ENCODE results near the gene ADISSP.

The ADISSP gene

GRCh38 chr20:3739926-3740451 lies 27.6 kb downstream of the ADISSP start:
- in situ Hi-C loops (cut with MboI; ENCODE audit: low sequenced_read_pairs), result no loop called here

DNA sequence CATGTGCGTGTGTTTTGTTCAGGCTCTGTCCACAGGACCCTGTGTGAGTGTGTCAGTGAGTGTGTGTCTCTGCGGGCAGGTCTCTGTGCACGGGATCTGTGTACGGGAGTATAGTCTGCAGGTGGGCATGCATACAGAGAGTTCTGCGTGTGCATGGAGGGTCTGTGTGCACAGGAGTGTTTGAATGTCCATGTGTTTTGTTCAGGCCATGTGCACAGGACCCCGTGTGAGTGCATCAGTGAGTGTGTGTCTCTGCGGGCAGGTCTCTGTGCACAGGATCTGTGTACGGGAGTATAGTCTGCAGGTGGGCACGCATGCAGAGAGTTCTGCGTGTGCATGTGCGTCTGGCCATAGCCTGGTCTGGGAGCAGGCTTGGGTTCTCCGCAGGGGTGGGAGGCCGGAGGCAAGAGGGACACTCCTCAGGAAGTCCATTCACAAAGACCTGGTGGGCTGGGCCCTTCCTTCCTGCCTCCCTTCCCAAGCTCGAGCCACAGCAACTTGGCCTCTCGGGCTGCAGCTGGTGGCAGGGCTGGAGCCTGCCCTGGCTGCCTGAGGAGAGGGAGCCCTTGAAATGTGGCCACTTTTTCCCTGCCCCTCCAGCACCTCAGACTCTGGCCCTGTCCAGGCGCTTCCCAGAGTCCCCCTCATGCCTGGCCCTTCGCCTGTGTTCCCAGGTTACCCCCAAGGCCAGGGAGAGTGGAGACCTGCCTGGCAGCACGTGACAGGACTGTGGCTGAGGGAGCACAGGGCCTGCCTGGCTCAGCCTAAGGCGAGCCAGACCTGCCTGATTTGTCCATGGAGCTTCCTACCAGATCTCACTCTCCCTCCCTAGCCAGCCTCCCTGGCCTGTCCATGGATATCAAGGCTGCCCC lies 28.3 kb downstream of the ADISSP start:
- in situ Hi-C loops (cut with MboI; ENCODE audit: low sequenced_read_pairs), result no loop called here

GRCh38 chr20:3738111-3739053 lies 29.2 kb downstream of the ADISSP start:
- in situ Hi-C loops (cut with MboI; ENCODE audit: low sequenced_read_pairs), result no loop called here

GRCh38 chr20:3735768-3736167 lies 31.8 kb downstream of the ADISSP start:
- in situ Hi-C loops (cut with MboI; ENCODE audit: low sequenced_read_pairs), result no loop called here

DNA sequence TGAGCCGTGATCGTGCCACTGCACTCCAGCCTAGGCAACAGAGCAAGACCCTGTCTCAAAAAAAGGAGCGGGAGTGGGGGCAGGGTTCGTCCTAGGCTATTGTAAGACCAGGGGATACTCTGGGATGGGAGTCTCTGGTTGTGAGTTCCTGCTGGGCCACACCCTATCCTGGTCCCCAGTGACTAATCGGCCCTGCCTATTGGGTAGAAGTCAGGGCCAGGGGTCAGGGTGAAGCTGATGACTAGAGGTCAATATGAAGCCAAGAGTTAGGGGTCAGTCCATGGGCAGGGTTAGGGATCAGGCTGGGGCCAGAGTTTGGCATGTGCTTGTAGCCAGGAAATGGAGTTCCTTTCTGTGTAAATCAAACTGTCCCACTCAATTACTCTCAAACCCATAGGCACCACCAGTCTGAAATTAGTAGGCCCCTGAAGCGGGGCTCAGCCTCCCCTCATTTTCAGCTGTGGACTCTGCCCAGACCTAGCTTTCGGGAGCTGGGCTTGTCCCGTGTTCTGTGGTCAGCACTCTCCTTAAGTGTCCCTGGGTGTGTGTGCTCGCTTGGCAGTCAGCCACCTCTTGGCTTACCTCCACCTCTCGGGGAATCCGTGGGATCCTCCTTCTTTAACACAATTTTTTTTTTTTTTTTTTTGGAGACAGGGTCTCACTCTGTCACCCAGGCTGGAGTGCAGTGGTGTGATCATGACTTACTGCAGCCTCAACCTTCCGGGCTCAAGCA lies 33.3 kb downstream of the ADISSP start:
- in situ Hi-C loops (cut with MboI; ENCODE audit: low sequenced_read_pairs), result no loop called here

- in situ Hi-C loops (cut with MboI; ENCODE audit: low sequenced_read_pairs), result no loop called here
These were observed 34.2 kb downstream of the ADISSP start for GRCh38 chr20:3733119-3733995.

DNA sequence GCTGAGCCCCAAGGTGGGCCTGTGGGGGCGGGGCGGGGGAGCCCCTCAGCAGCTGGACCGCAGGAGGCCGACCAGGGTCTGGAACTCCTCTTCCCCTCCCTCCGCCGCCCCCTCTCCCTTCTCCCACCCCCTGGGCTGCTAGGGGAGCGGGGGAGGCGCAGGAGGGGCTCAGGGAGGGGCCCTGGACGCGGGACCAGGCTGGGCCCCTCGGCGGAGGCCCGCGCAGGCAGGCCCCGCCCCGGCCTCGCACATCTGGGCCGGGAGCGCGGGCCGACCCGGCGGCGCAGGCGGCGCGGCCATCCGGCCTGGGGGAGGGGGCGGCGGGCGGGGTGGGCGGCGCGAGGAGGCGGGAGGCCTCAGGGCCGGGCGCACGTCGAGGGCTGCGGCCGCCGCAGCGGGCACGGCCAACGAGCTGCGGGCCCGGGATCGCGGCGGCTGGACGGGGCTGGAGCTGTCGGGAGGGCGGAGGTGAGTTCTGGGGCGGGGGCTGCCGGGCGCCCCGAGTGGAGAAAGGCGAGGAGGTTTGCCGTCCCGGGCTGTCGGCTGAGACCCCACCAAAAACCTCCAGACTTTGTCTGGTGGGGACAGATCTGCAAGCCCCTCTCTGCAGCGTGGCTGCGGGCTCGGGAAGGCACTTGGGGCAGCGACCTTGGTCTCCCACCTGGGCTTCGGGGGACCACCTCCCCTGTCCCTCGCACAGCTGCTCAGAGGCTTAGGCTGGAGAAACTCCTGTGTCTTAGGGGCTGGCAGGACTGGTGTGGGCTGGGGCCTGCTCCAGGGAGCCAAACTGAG lies 35.0 kb downstream of the ADISSP start, which contains the start of gene HSPA12B:
Gene HSPA12B, plus strand, starts transcription at position 359 of the 792 bp plus-strand sequence. CDS start 5,990 bp downstream, outside the sequence.
- in situ Hi-C loops (cut with MboI; ENCODE audit: low sequenced_read_pairs), result no loop called here

- in situ Hi-C loops (cut with MboI; ENCODE audit: low sequenced_read_pairs), result no loop called here
These were observed 35.6 kb downstream of the ADISSP start for GRCh38 chr20:3731944-3732326.

- in situ Hi-C loops (cut with MboI; ENCODE audit: low sequenced_read_pairs), result no loop called here
These were observed 36.5 kb downstream of the ADISSP start for GRCh38 chr20:3730803-3731672.

- in situ Hi-C loops (cut with MboI; ENCODE audit: low sequenced_read_pairs), result no loop called here
These were observed 37.6 kb downstream of the ADISSP start for GRCh38 chr20:3729811-3730540.

DNA sequence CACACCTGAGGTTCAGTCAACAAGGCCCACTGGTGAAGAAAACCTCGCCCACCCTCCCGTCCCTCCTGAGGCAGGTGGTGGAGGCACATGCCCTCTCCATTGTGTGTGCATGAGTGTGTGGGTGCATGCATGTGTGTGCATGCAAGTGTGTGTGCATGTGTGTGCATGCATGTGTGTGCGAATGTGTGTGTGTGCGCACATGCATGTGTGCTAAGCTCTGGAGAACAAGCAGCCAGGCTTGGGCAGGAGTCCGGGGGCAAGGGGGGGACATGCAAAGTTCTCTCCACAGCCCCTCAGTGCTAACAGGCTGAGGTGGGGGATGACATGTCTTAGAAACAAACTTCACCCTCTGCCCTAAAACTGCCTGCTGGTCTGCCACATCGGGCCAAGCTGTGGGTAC lies 38.2 kb downstream of the ADISSP start:
- in situ Hi-C loops (cut with MboI; ENCODE audit: low sequenced_read_pairs), result no loop called here

DNA sequence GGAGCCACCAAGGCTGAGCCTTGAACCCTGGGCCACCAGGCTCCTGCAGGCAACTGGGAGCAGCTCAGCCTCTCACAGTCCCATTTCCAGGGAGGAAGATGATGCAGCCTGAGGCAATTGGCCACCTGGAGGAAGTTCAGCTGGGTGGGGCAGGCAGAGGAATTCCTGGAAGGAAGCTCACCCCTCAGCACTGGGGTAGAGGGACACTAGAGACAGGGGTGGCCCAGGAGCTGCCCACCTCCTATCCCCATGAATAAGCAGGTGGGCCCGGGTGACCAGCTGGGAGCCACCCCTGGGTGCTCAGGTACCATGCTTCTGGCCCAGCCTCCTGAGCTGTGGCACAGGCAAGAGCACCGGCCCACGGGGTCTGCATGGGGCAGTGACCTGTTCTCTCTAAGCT lies 38.7 kb downstream of the ADISSP start:
- in situ Hi-C loops (cut with MboI; ENCODE audit: low sequenced_read_pairs), result no loop called here

- in situ Hi-C loops (cut with MboI; ENCODE audit: low sequenced_read_pairs), result no loop called here
These were observed 39.2 kb downstream of the ADISSP start for GRCh38 chr20:3728354-3728753.

DNA sequence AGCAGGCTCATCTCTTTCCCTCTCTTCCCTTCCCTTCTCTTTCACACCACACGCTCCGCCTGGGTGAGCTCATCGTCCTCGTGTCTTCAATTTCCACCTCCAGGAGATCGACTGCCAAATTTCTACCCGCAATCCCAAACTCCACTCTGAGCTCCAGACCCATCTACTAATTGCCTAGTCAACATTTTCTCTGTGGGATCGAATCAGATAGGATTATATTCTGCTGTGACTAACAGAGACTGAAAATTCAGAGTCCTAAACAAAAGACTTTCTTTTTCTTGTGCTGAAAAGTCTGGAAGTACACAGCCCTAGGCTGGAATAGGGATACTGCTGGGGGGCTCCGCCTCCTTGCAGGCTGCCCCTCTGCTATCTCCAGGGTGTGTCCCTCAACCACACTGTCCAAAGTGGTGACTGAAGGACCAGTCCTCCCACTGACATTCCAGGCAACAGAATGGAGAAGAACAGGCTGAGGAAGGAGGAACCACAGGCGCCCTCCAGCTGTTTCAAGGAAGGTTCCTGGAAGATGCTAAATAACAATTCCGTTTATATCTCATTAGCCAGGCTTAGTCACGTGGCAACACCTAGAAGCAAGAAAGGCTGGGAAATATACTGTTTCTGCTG lies 40.0 kb downstream of the ADISSP start:
- in situ Hi-C loops (cut with MboI; ENCODE audit: low sequenced_read_pairs), result no loop called here

DNA sequence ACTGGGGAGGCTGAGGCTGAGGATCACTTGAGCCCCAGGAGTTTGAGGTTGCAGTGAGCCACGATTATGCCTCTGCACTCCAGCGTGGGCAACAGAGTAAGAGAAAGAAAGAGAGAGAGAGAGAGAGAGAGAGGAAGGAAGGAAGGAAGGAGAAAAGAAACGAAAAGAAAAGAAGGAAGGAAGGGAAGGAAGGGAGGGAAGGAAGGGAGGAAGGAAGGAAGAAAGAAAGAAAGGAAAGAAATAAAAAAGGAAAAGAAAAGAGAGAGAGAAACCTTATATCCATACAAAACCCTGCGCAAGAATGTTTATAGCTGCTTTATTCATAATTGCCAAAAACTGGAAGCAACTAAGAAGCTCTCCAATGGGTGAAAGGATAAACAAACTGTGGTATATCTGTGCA lies 43.2 kb downstream of the ADISSP start:
- in situ Hi-C loops (cut with MboI; ENCODE audit: low sequenced_read_pairs), result no loop called here

DNA sequence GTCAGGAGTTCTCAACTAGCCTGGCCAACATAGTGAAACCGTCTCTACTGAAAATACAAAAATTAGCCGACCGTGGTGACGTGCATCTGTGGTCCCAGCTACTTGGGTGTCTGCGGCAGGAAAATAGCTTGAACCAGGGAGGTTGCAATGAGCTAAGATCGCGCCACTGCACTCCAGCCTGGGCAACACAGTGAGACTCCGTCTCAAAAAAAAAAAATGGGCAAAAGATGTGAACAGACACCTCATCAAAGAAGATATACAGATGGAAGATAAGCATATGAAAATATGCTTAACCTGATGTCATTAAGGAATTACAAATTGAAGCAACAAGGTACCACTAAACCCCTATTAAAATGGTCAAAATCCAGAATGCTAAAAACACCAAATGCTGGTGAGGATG lies 44.3 kb downstream of the ADISSP start:
- in situ Hi-C loops (cut with MboI; ENCODE audit: low sequenced_read_pairs), result no loop called here

DNA sequence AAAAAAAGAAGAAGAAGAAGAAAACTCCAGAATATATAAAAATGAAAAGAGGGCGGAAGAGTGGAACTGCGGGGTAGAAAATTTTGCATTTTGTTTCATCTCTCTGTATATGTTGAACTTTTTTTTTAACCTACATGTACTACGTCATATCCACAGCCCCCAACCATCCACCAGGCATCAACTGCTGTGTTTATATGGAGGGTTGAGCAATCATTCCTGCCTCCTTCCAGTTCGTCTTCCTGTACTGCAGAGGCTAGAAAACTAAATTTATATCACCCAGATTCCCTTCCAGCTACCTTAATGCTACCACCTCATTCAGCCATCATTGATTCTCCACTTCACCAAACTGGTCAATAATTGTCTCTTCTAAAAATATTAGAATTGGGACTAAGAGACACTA lies 45.6 kb downstream of the ADISSP start:
- in situ Hi-C loops (cut with MboI; ENCODE audit: low sequenced_read_pairs), result no loop called here
